Erythroblast (primary cell): Measurements from ENCODE around the gene SDF4.
A peak's percentile ranks its signal among the peaks of the same experiment; 100 is the strongest.

Source experiments
- DNase-seq, 2 experiments: peaks; one replicate each; lab custom pipeline; 2025; lab: John Stamatoyannopoulos, UW
- GATA1 ChIP-seq: IDR thresholded peaks from 2 replicates; pipeline ENCODE4 v1.6.1; 2011; ENCODE audit warnings: low read depth, mild to moderate bottlenecking, control low read depth, low read length, moderate library complexity
- POLR2A ChIP-seq: IDR thresholded peaks from 2 replicates; pipeline ENCODE4 v1.6.1; 2011; ENCODE audit warnings: mild to moderate bottlenecking, low read length

The SDF4 gene

GRCh38 chr1:1242461-1243265 is 10.9 kb upstream of the SDF4 start:
- DNase-seq, result no peak
- TF ChIP-seq POLR2A, result no peak
- no peak for TF ChIP-seq GATA1

- no peak for DNase-seq
- TF ChIP-seq POLR2A (no peak), GATA1 (no peak)
Observed at GRCh38 chr1:1241588-1242219, 9.9 kb upstream of the SDF4 start.

GRCh38 chr1:1240822-1241587 is 9.2 kb upstream of the SDF4 start:
- TF ChIP-seq GATA1, result no peak
- no peak for TF ChIP-seq POLR2A

GRCh38 chr1:1240348-1240732 is 8.5 kb upstream of the SDF4 start:
- TF ChIP-seq POLR2A (no peak), GATA1 (no peak)
- DNase-seq, result no peak

More at GRCh38 chr1:1240822-1241587, 9.2 kb upstream of the SDF4 start:
- DNase-seq, result no peak

- no peak for DNase-seq
- TF ChIP-seq GATA1 (no peak), POLR2A (no peak)
Observed at GRCh38 chr1:1239614-1240347, 8.0 kb upstream of the SDF4 start.

- TF ChIP-seq GATA1, result no peak
- no peak for TF ChIP-seq POLR2A
- peak in 1 of 2 experiments; percentile 31 for DNase-seq
Observed at GRCh38 chr1:1239227-1239613, 7.4 kb upstream of the SDF4 start.

GRCh38 chr1:1238702-1239178 is 6.9 kb upstream of the SDF4 start:
- no peak for TF ChIP-seq GATA1
- TF ChIP-seq POLR2A, result no peak
- no peak for DNase-seq

- no peak for DNase-seq
- TF ChIP-seq GATA1 (no peak), POLR2A (no peak)
Observed at GRCh38 chr1:1237874-1238701, 6.3 kb upstream of the SDF4 start.

- no peak for DNase-seq
- TF ChIP-seq GATA1 (no peak), POLR2A (no peak)
Observed at GRCh38 chr1:1236945-1237873, 5.4 kb upstream of the SDF4 start.

GRCh38 chr1:1236176-1236763 is 4.5 kb upstream of the SDF4 start:
- no peak for DNase-seq
- TF ChIP-seq GATA1 (no peak), POLR2A (no peak)
